GF-D8 (cell line): ENCODE results near the gene FGF7.
"Not testable (repeated sequence)": the region's sequence is repeated elsewhere in the genome, so short reads cannot be mapped to it uniquely, and the experiment has no call there.

ENCODE experiments used
- DNase-seq: peaks from one replicate; lab custom pipeline; 2025; lab: John Stamatoyannopoulos, UW

FGF7 gene

GRCh38 chr15:49495993-49496753 lies 73.1 kb downstream of the FGF7 start:
- no peak for DNase-seq

GRCh38 chr15:49501586-49501985 lies 78.5 kb downstream of the FGF7 start:
- DNase-seq: no peak

GRCh38 chr15:49506341-49506740 lies 83.3 kb downstream of the FGF7 start:
- no peak for DNase-seq

DNA sequence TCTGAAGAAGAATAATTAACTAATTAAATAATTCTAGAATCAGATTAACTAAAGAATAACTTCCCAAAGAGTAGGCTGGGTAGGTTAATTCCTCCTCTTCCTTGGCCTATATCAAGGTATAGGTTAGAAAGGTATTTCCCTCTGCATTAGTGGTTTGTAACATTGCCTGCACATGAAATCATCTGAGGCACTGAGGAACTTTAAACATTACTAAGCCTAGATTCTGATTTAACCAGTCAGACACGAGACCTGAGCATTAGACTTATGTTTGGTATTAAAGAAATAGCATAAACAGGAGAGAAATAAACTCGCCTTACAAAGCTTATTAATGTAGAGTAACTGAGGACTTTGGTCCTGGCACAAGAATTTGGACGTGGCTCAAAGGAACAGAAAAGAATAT lies 84.2 kb downstream of the FGF7 start:
- DNase-seq: no peak

GRCh38 chr15:49512739-49513138 lies 89.7 kb downstream of the FGF7 start:
- DNase-seq: not testable (repeated sequence)

DNA sequence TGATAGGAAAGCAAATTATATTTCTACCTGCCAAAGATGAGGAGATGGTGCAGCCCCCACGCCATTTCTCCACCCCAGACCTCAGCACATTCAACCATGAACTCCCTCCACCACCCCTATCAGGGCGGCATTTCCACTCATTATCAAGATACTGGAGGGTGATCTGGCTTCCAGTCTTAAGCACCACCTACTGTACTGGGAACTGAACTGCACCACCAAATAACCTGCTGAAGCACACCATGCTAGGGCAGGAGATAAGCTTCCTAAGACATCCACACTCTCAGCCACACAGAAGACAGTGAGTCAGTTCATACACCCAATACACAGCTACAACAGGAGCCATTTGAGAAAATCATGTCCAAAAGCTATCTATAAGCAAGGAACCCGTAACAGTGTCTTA lies 98.8 kb downstream of the FGF7 start:
- no peak for DNase-seq

DNA sequence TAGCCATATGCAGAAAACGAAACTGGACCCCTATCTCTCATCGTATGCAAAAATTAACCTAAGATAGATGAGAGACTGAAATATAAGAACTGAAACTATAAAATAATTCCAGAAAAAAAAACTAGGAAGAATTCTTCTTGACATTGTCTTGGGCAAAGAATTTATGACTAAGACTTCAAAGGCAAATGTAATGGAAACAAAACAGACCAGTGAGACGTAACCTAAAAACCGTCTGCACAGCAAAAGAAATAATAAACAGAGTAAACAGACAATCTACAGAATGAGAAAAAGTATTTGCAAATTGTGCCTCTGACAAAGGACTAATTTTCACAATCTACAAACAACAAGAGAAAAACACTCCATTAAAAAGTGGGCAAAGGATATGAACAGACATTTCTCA lies 105.2 kb downstream of the FGF7 start:
- no peak for DNase-seq

- no peak for DNase-seq
Measured at GRCh38 chr15:49530092-49530491, 107.0 kb downstream of the FGF7 start.
